Hepatocyte (in vitro differentiated cells): Measurements from ENCODE around the gene HIVEP2. TPM values are rescaled to one million over a fixed set of nuclear protein-coding genes. Genes with fewer than 3 reads are reported as not detected.

Source experiments
- DNase-seq: peaks from one replicate; pipeline ENCODE4 v3.0.0-alpha.2; 2016; ENCODE audit warnings: low spot score
- H2AFZ ChIP-seq: fragments of 200-600 bp; sonication (generic); 2 replicates; pipeline ENCODE4 v1.6.0; 2016; ENCODE audit warnings: antibody characterized with exemption, mild to moderate bottlenecking
- H3K27ac ChIP-seq: fragments of 200-600 bp; sonication (generic); 2 replicates; pipeline ENCODE4 v1.5.1; 2016; ENCODE audit warnings: mild to moderate bottlenecking
- H3K27me3 ChIP-seq: fragments of 200-600 bp; sonication (generic); 2 replicates; pipeline ENCODE4 v1.6.1; 2016
- H3K36me3 ChIP-seq: fragments of 200-600 bp; sonication (generic); replicated peaks from 2 replicates; pipeline ENCODE4 v1.5.1; 2016; ENCODE audit warnings: low read depth; ENCODE audit not compliant: insufficient read depth
- H3K4me1 ChIP-seq: fragments of 200-600 bp; sonication (generic); 2 replicates; pipeline ENCODE4 v1.5.1; 2016; ENCODE audit warnings: mild to moderate bottlenecking, moderate library complexity; ENCODE audit not compliant: insufficient read depth
- H3K4me2 ChIP-seq: fragments of 200-600 bp; sonication (generic); 2 replicates; pipeline ENCODE4 v1.6.0; 2016
- H3K4me3 ChIP-seq: fragments of 200-600 bp; sonication (generic); 2 replicates; pipeline ENCODE4 v1.5.1; 2016; ENCODE audit warnings: mild to moderate bottlenecking
- H3K79me2 ChIP-seq: fragments of 200-600 bp; sonication (generic); 2 replicates; pipeline ENCODE4 v1.6.0; 2017; ENCODE audit warnings: mild to moderate bottlenecking
- H3K9me2 ChIP-seq: fragments of 200-600 bp; sonication (generic); replicated peaks from 2 replicates; pipeline ENCODE4 v1.6.0; 2017; ENCODE audit warnings: mild to moderate bottlenecking; ENCODE audit not compliant: insufficient read depth
- H3K9me3 ChIP-seq: fragments of 200-600 bp; sonication (generic); 2 replicates; pipeline ENCODE4 v1.5.1; 2016; ENCODE audit warnings: low read depth, mild to moderate bottlenecking
- H4K20me1 ChIP-seq: fragments of 200-600 bp; sonication (generic); 2 replicates; pipeline ENCODE4 v1.6.0; 2016; ENCODE audit warnings: mild to moderate bottlenecking; ENCODE audit not compliant: insufficient read depth, poor library complexity, severe bottlenecking
- CTCF ChIP-seq: fragments of 200-600 bp; sonication (generic); IDR thresholded peaks from 2 replicates; pipeline ENCODE4 v1.5.1; 2016; ENCODE audit warnings: antibody characterized with exemption, mild to moderate bottlenecking; ENCODE audit not compliant: poor library complexity
- EZH2 ChIP-seq: fragments of 200-600 bp; sonication (generic); IDR thresholded peaks from 2 replicates; pipeline ENCODE4 v1.6.1; 2016; ENCODE audit warnings: antibody characterized with exemption, mild to moderate bottlenecking, borderline replicate concordance
- EZH2phosphoT487 ChIP-seq: fragments of 200-600 bp; sonication (generic); IDR thresholded peaks from one replicate; pipeline ENCODE4 v1.6.1; 2018; ENCODE audit warnings: antibody characterized with exemption, mild to moderate bottlenecking, low read depth, moderate library complexity; ENCODE audit not compliant: unreplicated experiment, severe bottlenecking
- WGBS: methylation state at CpG from one replicate; pipeline ENCODE4 v1.1.6; 2016; ENCODE audit warnings: low lambda C conversion rate; ENCODE audit errors: missing lambda C conversion rate; 5-methylcytosine and 5-hydroxymethylcytosine counted together
- polyA plus RNA-seq: library from polyadenylated mRNA; unstranded; fragments of >200 nt; fragmentation: Nextera tagmentation; extraction: Ambion mirVana; gene quantifications from 2 replicates; pipeline ENCODE4 v1.2.1, GENCODE V29; 2016
- total RNA-seq: library from RNA; depleted of rRNA; stranded (reverse); fragments of >200 nt; gene quantifications from 2 replicates; pipeline ENCODE4 v1.2.3, GENCODE V29; 2014

HIVEP2 gene
- total and polyA plus RNA-seq, 2 experiments from 2014 or later, result 3.3 to 9.4 TPM

GRCh38 chr6:142853244-142854180 lies 91.5 kb downstream of the HIVEP2 start:
- Histone ChIP-seq H3K4me3 (no peak overlapping the region), H3K4me2 (no peak overlapping the region), H3K9me2 (no peaks in the 10 kb centered on the region), H2AFZ (no peak overlapping the region), H3K36me3 (no peaks in the 10 kb centered on the region), H3K9me3 (no peaks in the 10 kb centered on the region), H3K27ac (peak overlapping the region; percentile 39), H4K20me1 (no peaks in the 10 kb centered on the region), H3K4me1 (peaks cover 7% of the 10 kb centered on the region), H3K79me2 (peaks cover 10% of the 10 kb centered on the region), H3K27me3 (no peaks in the 10 kb centered on the region)
- TF ChIP-seq EZH2 (no peak), EZH2phosphoT487 (no peak), CTCF (no peak)
- WGBS, result 83% methylated on average over 6 of the region's 6 CpGs
- DNase-seq, result no peak

GRCh38 chr6:142851601-142852000 lies 93.4 kb downstream of the HIVEP2 start:
- Histone ChIP-seq H3K27ac (no peak overlapping the region), H3K79me2 (peaks cover 10% of the 10 kb centered on the region), H3K4me2 (no peak overlapping the region), H3K36me3 (no peaks in the 10 kb centered on the region), H4K20me1 (no peaks in the 10 kb centered on the region), H3K9me3 (no peaks in the 10 kb centered on the region), H3K4me3 (no peak overlapping the region), H2AFZ (no peak overlapping the region), H3K4me1 (peaks cover 9% of the 10 kb centered on the region), H3K27me3 (no peaks in the 10 kb centered on the region), H3K9me2 (no peaks in the 10 kb centered on the region)
- whole genome bisulfite sequencing, result 90% methylated on average over 2 of the region's 2 CpGs
- DNase-seq, result no peak
- TF ChIP-seq EZH2phosphoT487 (no peak), CTCF (no peak), EZH2 (no peak)

- Histone ChIP-seq H3K9me2 (no peaks in the 10 kb centered on the region), H3K4me2 (no peak overlapping the region), H3K79me2 (peaks cover 10% of the 10 kb centered on the region), H3K27ac (no peak overlapping the region), H3K36me3 (no peaks in the 10 kb centered on the region), H3K4me3 (no peak overlapping the region), H3K27me3 (no peaks in the 10 kb centered on the region), H2AFZ (no peak overlapping the region), H3K9me3 (no peaks in the 10 kb centered on the region), H3K4me1 (peaks cover 16% of the 10 kb centered on the region), H4K20me1 (no peaks in the 10 kb centered on the region)
- WGBS, result 88% methylated on average over 3 of the region's 3 CpGs
- TF ChIP-seq CTCF, result no peak
- no peak for TF ChIP-seq EZH2
- no peak for TF ChIP-seq EZH2phosphoT487
- no peak for DNase-seq
Measured at GRCh38 chr6:142850679-142851423, 94.1 kb downstream of the HIVEP2 start.
